A673 (cell line): ENCODE results near the gene WSCD2.

Experiments used
- CTCF ChIP-seq: fragments of 300-800, 200-600 bp; sonication (generic); conservative IDR thresholded peaks from 2 replicates; pipeline ENCODE4 v1.5.1; 2017; ENCODE audit warnings: low read depth, mild to moderate bottlenecking, antibody characterized with exemption, low read length, moderate library complexity, mixed read lengths
- EZH2 ChIP-seq: fragments of 200-600 bp; sonication (generic); IDR thresholded peaks from 2 replicates; pipeline ENCODE4 v1.6.1; 2017; ENCODE audit warnings: borderline replicate concordance, low read depth, mild to moderate bottlenecking, mixed read lengths, antibody characterized with exemption, low read length; ENCODE audit not compliant: poor library complexity, severe bottlenecking

DNA sequence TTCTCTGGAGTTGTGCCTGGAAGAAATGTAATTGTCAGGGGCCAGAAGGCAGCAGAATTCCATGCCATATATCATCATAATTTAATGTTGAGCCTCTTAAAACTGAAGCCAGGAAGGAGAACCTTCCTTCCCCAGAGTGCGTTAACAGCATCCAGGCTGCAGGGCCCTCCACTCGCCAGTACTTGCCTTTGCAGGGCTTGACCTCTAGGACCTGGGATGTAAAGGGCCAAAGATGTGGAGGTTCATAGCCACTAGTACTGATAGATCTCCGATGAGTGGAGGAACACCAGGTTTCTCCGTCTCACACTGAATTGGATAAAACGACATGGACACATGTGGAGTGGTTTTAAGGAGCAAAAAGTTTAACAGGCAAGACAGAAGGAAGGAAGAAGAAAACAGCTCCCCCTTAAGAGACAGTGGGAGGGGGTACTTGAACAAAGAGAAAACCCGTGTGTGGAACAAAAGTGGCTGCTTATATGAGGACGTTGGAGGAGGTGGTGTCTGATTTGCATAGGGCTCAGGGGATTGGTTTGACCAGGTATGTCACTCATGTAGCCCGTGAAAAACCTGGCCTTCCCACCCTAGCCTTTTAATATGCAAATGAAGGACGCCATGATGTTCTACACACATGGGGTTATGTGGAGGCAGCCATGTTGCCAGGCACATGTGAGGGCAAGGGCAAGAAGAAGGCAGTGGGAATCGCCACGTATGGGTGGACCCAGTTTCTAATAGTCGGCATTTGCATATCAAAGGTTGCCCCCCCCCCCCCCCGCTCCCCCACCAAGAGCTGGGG, 38.8 kb upstream of the WSCD2 start:
- TF ChIP-seq CTCF (no peak), EZH2 (no peak)
